Lung (tissue), 13 donors: Measurements from ENCODE around the gene KITLG. TPM values are rescaled to one million over a fixed set of nuclear protein-coding genes. Genes with fewer than 3 reads are reported as not detected.

Experiments
- ATAC-seq: fragments of 200-7000 bp; cut with Tn5 transposase; one replicate; pipeline ENCODE4 v1.9.1; 2020; ENCODE audit warnings: moderate number of reproducible peaks; ENCODE audit not compliant: insufficient read depth, low FRiP score
- DNase-seq, 3 donors: peaks; one replicate each; pipeline ENCODE4 v3.0.0-alpha.2; 2013 to 2017
- H3K27ac ChIP-seq, 2 donors: one replicate each; pipeline ENCODE4 v1.5.1; 2013; ENCODE audit warnings: mild to moderate bottlenecking in 2 of 2, moderate library complexity in 2 of 2, control low read depth in 1 of 2, inconsistent platforms in 1 of 2, low read depth in 1 of 2, low read length in 1 of 2
- H3K27me3 ChIP-seq, 3 donors: one replicate each; pipeline ENCODE4 v1.5.1; 2013; ENCODE audit warnings: low read length in 2 of 3; ENCODE audit not compliant: control insufficient read depth in 3 of 3, insufficient read depth in 3 of 3
- H3K36me3 ChIP-seq, 4 donors: one replicate each; pipeline ENCODE4 v1.5.1; 2013; ENCODE audit warnings: low read length in 4 of 4, mild to moderate bottlenecking in 1 of 4, moderate library complexity in 1 of 4; ENCODE audit not compliant: control insufficient read depth in 4 of 4, insufficient read depth in 4 of 4
- H3K4me1 ChIP-seq, 5 donors: one replicate each; pipeline ENCODE4 v1.5.1; 2013; ENCODE audit warnings: low read length in 5 of 5, mild to moderate bottlenecking in 2 of 5, moderate library complexity in 1 of 5; ENCODE audit not compliant: control insufficient read depth in 5 of 5, insufficient read depth in 5 of 5
- H3K4me3 ChIP-seq: one replicate; pipeline ENCODE4 v1.5.1; 2013; ENCODE audit warnings: mild to moderate bottlenecking, control low read depth, moderate library complexity
- H3K9ac ChIP-seq, 2 donors: one replicate each; pipeline ENCODE4 v1.5.1; 2013; ENCODE audit warnings: low read length in 2 of 2, control low read depth in 1 of 2; ENCODE audit not compliant: insufficient read depth in 1 of 2
- H3K9me3 ChIP-seq, 4 donors: one replicate each; pipeline ENCODE4 v1.5.1; 2013; ENCODE audit warnings: low read length in 3 of 4, mild to moderate bottlenecking in 1 of 4, moderate library complexity in 1 of 4; ENCODE audit not compliant: control insufficient read depth in 4 of 4, insufficient read depth in 3 of 4
- CTCF ChIP-seq: IDR thresholded peaks from 2 replicates; pipeline ENCODE4 v1.5.1; 2012; ENCODE audit warnings: mild to moderate bottlenecking; ENCODE audit errors: control extremely low read depth, extremely low read depth
- WGBS, 2 donors: extraction: QIAGEN DNeasy Blood & Tissue Kit; methylation state at CpG; one replicate each; pipeline ENCODE4 v1.1.7; 2013; 5-methylcytosine and 5-hydroxymethylcytosine counted together
- polyA plus RNA-seq, 2 donors: library from polyadenylated mRNA; stranded (reverse); fragments of 200-250 nt; gene quantifications; one replicate each; pipeline ENCODE4 v1.2.1, GENCODE V29; 2013
- small RNA-seq: library from RNA; depleted of rRNA; stranded (forward); fragments of <200 nt; gene quantifications from one replicate; pipeline ENCODE3, GENCODE V24; 2014; ENCODE audit warnings: low replicate concordance
- total RNA-seq, 2 donors: library from RNA; depleted of rRNA in 1 of 2; stranded (reverse); fragments of >200 nt in 1 of 2; gene quantifications; one replicate each; pipeline ENCODE4 v1.2.1, GENCODE V29; 2014 to 2021
- donor health status: control.
- donor health status: control.
- donor health status: Bipolar disorder and iron deficiency.
- donor health status: healthy.
- donor health status: DM: yes; HTN: yes; CAD: no.

The KITLG gene
- total and polyA plus RNA-seq, 4 donors, result 13.7 to 142 (median 38.2) TPM

- DNase-seq (no peak), ATAC-seq (no peak)
- no peak overlapping the region for H3K9ac ChIP-seq
- H3K9me3 ChIP-seq, result no peaks in the 10 kb centered on the region
- no peaks in the 10 kb centered on the region for H3K27me3 ChIP-seq
- no peak for TF ChIP-seq CTCF
- H3K27ac ChIP-seq, result no peak overlapping the region
- no peaks in the 10 kb centered on the region for H3K36me3 ChIP-seq
- no peak overlapping the region for H3K4me3 ChIP-seq
- H3K4me1 ChIP-seq, result no peaks in the 10 kb centered on the region
Observed at GRCh38 chr12:88445705-88446394, 134.4 kb downstream of the KITLG start.

- TF ChIP-seq CTCF, result no peak
- Histone ChIP-seq H3K27ac (no peak overlapping the region), H3K9ac (no peak overlapping the region), H3K4me3 (no peak overlapping the region), H3K9me3 (no peaks in the 10 kb centered on the region), H3K36me3 (no peaks in the 10 kb centered on the region), H3K4me1 (no peaks in the 10 kb centered on the region), H3K27me3 (no peaks in the 10 kb centered on the region)
- no peak for DNase-seq
- no peak for ATAC-seq
- WGBS, 2 donors, result 70 to 97% methylated on average over 1 of the region's 1 CpG
Observed at GRCh38 chr12:88444481-88444880, 135.8 kb downstream of the KITLG start.

Small RNA genes within 50 kb of the gene (small RNA-seq; reads per million reads assigned to genes)
- 0.06 reads per million for gene RNU1-117P
